ENCODE results near the gene HSPA6. TPM values are rescaled to one million over a fixed set of nuclear protein-coding genes. Genes with fewer than 3 reads are reported as not detected.

The HSPA6 gene
- total and polyA plus RNA-seq, 4 donors = 0.44 to 3.1 (median 1.5) TPM

DNA sequence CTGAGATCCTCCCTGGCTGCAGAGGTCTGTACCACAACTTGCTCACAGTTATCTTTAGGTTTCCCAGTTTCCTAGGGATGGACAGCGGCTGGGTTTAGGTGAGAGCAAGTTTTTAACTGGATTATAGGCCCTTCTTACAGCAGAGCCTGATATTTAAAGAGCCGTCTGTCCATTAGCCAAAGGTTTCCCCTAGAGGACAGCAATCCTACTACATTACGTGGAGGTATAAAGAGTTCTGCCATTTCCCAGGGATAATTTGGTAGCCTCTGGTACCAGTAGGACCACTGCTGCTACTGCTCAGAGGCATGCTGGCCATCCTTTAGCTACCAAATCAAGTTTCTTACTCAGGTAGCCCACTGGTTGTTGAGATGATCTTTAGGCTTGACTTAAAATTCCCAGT, 41.0 kb upstream of the HSPA6 start:
- DNase-seq (ENCODE audit: low spot score) = no peak
- TF ChIP-seq, protein P1, sequence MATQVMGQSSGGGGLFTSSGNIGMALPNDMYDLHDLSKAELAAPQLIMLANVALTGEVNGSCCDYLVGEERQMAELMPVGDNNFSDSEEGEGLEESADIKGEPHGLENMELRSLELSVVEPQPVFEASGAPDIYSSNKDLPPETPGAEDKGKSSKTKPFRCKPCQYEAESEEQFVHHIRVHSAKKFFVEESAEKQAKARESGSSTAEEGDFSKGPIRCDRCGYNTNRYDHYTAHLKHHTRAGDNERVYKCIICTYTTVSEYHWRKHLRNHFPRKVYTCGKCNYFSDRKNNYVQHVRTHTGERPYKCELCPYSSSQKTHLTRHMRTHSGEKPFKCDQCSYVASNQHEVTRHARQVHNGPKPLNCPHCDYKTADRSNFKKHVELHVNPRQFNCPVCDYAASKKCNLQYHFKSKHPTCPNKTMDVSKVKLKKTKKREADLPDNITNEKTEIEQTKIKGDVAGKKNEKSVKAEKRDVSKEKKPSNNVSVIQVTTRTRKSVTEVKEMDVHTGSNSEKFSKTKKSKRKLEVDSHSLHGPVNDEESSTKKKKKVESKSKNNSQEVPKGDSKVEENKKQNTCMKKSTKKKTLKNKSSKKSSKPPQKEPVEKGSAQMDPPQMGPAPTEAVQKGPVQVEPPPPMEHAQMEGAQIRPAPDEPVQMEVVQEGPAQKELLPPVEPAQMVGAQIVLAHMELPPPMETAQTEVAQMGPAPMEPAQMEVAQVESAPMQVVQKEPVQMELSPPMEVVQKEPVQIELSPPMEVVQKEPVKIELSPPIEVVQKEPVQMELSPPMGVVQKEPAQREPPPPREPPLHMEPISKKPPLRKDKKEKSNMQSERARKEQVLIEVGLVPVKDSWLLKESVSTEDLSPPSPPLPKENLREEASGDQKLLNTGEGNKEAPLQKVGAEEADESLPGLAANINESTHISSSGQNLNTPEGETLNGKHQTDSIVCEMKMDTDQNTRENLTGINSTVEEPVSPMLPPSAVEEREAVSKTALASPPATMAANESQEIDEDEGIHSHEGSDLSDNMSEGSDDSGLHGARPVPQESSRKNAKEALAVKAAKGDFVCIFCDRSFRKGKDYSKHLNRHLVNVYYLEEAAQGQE (IDR thresholded peaks at IDR 0.05) = no peak
- no peak overlapping the region for H3K27ac ChIP-seq (ENCODE audit: low read depth in 1 of 2, low read length in 2 of 2)
- H3K36me3 ChIP-seq (ENCODE audit: control insufficient read depth in 4 of 4, insufficient read depth in 3 of 4, low read depth in 1 of 4, low read length in 3 of 4) = no peaks in the 10 kb centered on the region
- no peaks in the 10 kb centered on the region for H3K4me1 ChIP-seq (ENCODE audit: control insufficient read depth in 4 of 4, insufficient read depth in 4 of 4, low read length in 3 of 4)
- H3K9me3 ChIP-seq (ENCODE audit: control insufficient read depth in 4 of 4, low read length in 3 of 4) = no peaks in the 10 kb centered on the region
- no peak overlapping the region for H3K4me3 ChIP-seq (ENCODE audit: low read depth in 1 of 3, low read length in 3 of 3)
- WGBS = 87% methylated on average over 3 of the region's 3 CpGs
- peaks cover 0 to 6% (median 2%) of the 10 kb centered on the region in 4 donors for H3K27me3 ChIP-seq (ENCODE audit: control insufficient read depth in 4 of 4, insufficient read depth in 4 of 4, low read length in 3 of 4)
- no peak overlapping the region for H3K9ac ChIP-seq (ENCODE audit: low read depth in 1 of 2, low read length in 2 of 2)

DNA sequence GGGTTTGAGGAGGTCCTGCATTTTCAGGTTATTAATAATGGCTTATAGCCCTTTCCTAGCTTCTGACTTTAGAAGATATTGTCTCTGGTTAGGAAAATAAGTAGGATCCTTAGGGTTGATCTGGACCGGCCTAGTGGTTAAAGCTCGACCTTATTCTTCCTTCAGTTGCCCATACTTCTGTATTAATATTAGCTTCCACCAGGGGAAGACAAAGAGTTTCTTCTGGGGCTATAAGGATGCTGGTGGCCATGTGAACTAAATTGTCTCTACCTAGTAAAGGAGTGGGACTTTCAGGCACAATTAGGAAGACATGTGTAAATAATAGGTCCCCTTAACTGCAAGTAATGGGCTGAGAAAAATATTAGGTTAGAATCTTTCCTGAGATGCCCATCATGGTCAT, 39.7 kb upstream of the HSPA6 start:
- DNase-seq (ENCODE audit: low spot score) = no peak
- WGBS = 83% methylated on average over 2 of the region's 2 CpGs
- Histone ChIP-seq H3K27ac (ENCODE audit: low read depth in 1 of 2, low read length in 2 of 2) (no peak overlapping the region), H3K4me1 (ENCODE audit: control insufficient read depth in 4 of 4, insufficient read depth in 4 of 4, low read length in 3 of 4) (no peaks in the 10 kb centered on the region), H3K36me3 (ENCODE audit: control insufficient read depth in 4 of 4, insufficient read depth in 3 of 4, low read depth in 1 of 4, low read length in 3 of 4) (no peaks in the 10 kb centered on the region), H3K4me3 (ENCODE audit: low read depth in 1 of 3, low read length in 3 of 3) (no peak overlapping the region), H3K27me3 (ENCODE audit: control insufficient read depth in 4 of 4, insufficient read depth in 4 of 4, low read length in 3 of 4) (peaks cover 0 to 7% (median 2%) of the 10 kb centered on the region in 4 donors), H3K9ac (ENCODE audit: low read depth in 1 of 2, low read length in 2 of 2) (no peak overlapping the region), H3K9me3 (ENCODE audit: control insufficient read depth in 4 of 4, low read length in 3 of 4) (no peaks in the 10 kb centered on the region)
- peak; percentile 33 to 54 for TF ChIP-seq RAD21 (IDR thresholded peaks at IDR 0.05)
- TF ChIP-seq JUND (IDR thresholded peaks at IDR 0.05) = no peak
- TF ChIP-seq NR2F2 (IDR thresholded peaks at IDR 0.05) = no peak
- TF ChIP-seq FOXA1 (IDR thresholded peaks at IDR 0.05) = no peak
- TF ChIP-seq, protein P1 (IDR thresholded peaks at IDR 0.05) = no peak
- TF ChIP-seq, protein P2, sequence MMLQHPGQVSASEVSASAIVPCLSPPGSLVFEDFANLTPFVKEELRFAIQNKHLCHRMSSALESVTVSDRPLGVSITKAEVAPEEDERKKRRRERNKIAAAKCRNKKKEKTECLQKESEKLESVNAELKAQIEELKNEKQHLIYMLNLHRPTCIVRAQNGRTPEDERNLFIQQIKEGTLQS (IDR thresholded peaks at IDR 0.05) = no peak
- TF ChIP-seq, protein P3, sequence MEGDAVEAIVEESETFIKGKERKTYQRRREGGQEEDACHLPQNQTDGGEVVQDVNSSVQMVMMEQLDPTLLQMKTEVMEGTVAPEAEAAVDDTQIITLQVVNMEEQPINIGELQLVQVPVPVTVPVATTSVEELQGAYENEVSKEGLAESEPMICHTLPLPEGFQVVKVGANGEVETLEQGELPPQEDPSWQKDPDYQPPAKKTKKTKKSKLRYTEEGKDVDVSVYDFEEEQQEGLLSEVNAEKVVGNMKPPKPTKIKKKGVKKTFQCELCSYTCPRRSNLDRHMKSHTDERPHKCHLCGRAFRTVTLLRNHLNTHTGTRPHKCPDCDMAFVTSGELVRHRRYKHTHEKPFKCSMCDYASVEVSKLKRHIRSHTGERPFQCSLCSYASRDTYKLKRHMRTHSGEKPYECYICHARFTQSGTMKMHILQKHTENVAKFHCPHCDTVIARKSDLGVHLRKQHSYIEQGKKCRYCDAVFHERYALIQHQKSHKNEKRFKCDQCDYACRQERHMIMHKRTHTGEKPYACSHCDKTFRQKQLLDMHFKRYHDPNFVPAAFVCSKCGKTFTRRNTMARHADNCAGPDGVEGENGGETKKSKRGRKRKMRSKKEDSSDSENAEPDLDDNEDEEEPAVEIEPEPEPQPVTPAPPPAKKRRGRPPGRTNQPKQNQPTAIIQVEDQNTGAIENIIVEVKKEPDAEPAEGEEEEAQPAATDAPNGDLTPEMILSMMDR (IDR thresholded peaks at IDR 0.05; ENCODE audit: low read depth, low read length, missing input control) = peak; percentile 6
- TF ChIP-seq GABPA (IDR thresholded peaks at IDR 0.05 in 1 of 2, conservative IDR thresholded peaks at IDR 0.05 in 1 of 2) = no peak
- no peak for TF ChIP-seq YY1 (IDR thresholded peaks at IDR 0.05)

Data from liver (tissue), 9 donors.